Endometrium (tissue), 2 donors: Measurements from ENCODE around the gene LGI4.

ENCODE experiments used
- FAIRE-seq: peaks from 2 replicates; lab custom pipeline; 2012; peaks lifted over from hg19 to GRCh38; lab: Jason Lieb, UNC
- donor health status: control.
- donor health status: control.

Gene LGI4

DNA sequence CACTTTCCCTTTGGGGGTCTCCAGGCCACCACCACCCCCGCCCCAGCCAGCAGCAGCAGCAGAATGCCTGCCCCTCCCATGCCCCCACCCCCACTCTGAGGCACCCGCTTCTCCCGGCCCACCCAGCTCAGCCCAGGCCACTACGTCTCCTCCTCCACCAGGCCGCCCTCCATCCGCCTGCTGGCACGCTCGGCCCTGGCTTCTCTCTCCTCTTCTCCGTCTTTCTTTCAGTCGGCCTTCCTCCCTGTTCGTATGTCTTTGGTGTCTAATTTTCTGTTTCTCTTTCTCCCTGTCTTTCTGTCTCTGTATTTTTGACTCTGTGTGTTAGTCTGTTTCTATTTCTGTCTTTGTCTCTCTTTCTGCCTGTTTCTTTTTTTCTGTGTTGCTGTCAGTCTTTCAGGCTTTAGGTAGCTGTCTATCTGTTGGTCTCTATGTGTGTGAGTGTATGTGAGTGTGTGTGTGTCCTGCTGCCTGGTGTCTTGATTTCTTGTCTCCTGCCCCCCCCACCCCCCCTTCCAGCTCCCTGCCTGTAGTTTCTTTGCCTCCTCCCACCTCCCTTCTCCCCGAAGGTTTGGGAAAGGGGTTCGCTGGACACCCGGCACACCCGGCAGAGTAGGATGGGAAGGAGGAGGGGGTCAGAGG lies at the start of gene LGI4:
TSS of gene LGI4 (minus strand) at position 459 of the 642 bp plus-strand sequence. CDS start at position 80, 379 bp downstream.
- FAIRE-seq, result no peak

DNA sequence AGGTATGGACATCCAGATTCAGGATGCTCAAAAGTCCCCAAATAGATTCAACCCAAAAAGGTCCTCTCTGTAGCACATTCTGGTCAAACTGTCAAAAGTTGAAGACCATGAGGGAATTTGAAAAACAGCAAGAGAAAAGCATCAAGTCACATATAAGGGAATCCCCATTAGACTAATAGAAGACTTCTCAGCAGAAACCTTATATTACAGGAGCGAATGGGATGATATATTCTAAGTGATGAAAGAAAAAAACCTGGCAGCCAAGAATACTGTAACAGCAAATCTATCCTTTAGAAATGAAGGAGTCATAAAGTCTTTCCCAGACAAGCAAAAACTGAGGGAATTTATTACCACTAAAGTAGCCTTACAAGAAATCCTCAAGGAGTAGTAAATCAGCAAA lies 49.4 kb upstream of the LGI4 start:
- FAIRE-seq, result no peak

DNA sequence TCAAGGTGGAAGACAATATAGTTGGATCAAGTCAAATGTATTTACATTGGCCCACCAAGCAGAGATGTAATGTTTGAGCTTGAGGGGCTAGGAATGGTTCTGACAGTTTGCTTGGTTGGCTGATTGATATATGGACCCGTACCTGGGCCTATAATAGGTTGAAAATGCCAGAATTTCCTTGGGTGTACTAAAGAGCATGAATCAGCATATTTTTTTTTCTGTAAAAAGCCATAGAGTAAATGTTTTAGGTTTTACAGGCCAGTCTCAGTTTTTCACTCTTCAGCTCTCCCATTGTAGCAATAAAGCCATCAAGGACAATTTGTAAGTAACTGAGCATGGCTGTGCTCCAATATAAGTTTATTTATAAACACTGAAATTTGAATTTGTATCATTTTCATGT lies 46.5 kb upstream of the LGI4 start:
- no peak for FAIRE-seq

DNA sequence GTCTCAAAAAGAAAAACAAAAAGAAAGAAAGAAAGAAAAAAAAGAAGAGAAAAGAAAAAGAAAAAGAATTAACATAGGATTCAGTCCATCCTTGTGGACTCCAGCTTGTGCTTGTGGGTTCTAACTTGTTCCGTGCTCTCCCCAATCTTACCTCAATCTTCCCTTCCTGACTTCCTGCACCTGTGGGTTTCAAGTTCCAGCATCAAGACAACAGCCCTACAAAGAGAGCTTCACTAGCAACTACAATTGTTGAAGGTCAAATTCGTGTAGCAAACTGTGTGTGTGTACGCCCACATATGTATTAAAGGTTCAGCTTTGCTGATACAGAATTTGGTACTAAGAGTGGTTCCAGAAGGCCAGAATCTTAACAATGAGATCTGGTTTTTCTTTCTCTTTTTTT lies 45.0 kb upstream of the LGI4 start:
- no peak for FAIRE-seq

DNA sequence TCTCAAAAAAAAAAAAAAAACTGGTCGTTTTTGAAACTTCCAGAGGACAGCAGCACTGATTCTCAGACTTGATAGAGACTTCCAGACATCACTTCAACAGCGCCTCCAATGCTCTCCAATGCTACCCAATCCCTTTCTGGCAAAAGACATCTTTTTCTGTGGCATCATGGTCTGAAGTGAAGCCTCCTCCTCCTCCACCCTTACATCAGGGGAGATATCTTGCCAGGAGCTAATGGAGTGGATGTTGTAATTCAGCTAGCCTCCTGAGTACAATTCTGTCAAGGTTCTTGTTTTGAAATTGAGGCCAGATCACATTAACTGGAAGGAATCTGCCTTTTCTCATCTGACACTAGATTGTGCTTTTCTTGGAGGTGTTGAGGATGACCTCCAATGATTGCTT lies 43.8 kb upstream of the LGI4 start:
- FAIRE-seq, result no peak

DNA sequence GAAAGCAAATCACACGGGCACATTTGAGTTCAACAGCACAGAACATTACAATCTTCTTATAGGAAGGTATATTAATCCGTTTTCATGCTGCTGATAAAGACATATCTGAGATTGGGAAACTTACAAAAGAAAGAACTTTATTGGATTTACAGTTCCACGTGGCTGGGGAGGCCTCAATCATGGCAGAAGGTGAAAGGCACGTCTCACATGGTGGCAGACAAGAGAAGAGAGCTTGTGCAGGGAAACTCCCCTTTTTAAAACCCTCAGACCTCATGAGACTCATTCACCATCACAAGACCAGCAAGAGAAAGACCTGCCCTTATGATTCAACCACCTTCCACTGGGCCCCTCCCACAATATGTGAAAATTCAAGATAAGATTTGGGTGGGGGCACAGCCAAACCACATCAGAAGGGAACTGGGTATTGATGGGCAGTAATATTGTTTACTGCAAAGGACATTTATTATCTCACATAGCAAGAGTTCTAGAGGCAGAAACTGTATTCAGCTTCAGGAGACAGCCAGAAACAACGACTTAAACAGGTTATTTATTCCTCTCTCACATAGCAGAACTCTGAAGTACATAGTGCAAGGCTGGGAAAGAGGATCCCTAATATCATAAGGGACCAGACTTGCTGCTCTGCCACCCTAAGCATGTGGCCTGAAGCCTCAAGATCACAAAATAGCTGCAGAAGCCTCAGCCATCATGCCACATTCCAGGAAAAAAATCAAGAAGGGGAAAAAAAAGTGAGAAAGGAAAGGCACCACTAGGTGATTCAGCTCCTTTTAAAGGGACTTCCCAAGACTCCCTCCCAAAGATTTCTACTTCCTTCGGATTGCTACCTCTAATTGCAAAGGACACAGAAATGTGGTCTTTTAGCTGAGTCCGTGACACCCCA lies 42.8 kb upstream of the LGI4 start:
- FAIRE-seq, result no peak

DNA sequence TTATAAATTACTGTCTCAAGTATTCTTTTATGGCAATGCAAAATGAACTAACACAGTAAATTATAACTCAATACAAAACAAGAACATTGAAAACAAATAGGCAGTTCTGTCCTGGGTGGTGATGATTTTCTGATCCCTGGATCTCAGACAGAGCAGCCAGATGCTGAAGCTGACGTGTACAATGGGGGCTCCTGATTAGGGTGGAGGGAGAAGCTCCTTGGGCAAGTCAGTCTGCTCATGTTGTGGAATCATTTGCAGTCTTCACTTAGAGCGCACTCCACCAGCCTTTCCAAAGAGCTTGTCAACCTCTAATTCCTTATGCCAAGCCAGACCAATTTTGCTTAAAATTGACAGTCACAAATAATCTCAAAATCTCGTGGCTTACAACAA lies 41.3 kb upstream of the LGI4 start:
- no peak for FAIRE-seq

DNA sequence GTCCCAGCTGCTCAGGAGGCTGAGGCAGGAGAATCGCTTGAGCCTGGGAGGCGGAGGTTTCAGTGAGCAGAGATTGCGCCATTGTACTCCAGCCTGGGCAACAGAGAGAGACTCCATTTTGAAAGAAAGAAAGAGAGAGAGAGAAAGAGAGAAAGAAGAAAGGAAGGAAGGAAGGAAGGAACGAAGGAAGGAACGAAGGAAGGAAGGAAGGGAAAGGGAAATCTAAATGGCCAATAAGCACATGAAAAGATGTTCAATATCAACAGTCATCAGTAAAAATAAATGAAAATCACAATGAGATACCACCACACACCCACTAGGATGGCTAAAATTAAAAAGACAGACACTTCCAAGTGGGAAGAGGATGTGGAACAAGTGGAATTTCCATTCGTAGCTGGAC lies 39.4 kb upstream of the LGI4 start:
- FAIRE-seq, result no peak

DNA sequence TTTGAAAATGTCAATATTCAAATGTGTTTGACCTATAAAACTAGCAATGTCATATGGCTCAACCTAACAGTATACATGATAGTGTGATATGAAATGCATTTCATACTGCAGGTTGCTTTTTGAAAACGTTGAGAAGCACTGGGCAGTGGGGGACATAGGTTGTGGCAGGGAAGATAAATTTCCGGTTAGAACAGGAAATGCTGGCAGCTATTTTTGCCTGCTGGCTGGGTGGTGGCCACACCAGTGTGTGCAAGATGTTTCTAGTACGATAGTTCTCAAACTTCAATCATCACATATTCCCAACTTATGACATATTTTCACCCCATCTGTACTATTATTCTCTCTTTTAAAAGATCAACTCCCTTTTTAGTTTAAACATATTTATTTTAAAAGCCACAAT lies 36.9 kb upstream of the LGI4 start:
- FAIRE-seq, result no peak

DNA sequence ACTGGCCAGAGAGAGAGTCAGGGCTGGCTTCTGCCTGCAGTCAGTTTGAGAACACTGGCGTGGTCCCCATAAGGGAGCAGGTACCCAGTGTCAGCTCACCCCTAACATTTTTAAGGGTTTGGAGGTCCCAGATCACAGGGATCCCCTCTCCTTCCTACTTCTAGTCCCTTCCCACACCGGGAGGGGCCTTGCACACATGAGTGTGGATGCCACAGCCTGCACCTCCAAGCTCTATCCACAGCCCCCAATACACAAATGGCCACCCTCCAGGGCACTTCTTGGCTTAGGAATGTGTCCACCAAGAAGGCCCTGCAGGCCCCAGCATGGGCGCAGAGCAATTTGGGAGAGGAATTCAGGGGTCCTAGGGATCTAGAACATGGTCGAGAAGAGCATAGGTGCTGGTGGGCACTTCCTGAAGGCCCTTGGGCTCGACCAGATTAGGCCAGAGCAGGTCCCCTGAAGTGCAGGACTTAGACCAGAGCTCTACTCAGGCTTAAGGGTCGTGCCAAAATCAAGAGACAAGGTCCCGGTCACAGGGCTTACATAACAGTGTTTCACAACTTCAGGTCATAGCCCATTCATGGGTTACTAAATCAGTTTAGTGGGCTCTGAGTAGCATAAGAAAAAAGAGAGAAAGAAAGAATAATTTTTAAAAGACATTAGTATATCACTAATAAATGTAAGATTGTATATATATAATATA lies 35.7 kb upstream of the LGI4 start:
- FAIRE-seq, result no peak

DNA sequence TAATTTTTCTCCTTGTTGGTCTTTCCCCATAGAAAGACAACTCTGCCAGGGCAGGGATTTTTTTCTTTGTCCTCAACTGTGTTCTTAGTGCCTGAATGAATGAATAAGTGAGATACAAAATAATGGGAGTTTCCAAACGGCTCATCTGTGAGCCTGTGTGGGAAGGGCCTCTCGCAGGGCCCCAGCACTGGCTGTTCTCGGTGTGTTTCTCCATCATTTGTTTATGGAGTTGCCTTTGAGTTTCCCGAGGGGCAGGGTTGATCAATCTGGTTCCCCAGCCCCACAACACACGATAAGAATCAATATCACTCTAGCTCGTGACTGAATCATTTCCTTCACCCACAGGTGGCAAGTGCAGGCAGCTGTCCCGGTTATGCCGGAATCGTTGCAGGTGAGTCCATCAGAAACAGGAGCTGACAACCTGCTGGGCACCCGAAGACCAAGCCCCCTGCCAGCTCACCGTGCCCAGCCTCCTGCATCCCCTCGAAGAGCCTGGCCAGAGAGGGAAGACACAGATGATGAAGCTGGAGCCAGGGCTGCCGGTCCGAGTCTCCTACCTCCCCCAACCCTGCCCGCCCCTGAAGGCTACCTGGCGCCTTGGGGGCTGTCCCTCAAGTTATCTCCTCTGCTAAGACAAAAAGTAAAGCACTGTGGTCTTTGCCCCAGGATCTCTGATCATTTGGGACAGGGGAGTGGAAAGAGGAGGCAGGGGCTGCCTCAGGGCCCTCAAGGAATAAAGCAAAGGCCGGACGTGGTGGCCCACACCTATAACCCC lies 34.5 kb upstream of the LGI4 start:
- no peak for FAIRE-seq

DNA sequence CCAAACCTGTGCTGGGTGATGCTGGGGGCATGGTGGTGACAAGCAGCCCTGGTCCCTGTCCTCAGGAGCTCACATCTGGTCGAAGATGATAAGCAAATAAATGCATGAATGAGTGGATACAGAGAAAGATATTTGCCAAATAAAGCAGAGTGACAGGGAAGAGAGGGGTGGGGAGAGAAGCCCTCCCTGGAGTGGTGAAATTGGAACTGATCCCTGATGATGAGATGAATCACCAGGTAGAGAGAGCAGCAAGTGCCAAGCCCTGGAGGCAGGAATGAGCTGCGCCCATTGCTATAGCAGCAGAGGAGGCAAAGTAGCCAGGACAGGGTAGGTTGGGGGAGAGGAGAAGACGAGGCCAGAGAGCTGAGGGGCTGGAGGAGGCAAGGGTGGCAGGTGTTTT lies 33.3 kb upstream of the LGI4 start:
- FAIRE-seq, result no peak

DNA sequence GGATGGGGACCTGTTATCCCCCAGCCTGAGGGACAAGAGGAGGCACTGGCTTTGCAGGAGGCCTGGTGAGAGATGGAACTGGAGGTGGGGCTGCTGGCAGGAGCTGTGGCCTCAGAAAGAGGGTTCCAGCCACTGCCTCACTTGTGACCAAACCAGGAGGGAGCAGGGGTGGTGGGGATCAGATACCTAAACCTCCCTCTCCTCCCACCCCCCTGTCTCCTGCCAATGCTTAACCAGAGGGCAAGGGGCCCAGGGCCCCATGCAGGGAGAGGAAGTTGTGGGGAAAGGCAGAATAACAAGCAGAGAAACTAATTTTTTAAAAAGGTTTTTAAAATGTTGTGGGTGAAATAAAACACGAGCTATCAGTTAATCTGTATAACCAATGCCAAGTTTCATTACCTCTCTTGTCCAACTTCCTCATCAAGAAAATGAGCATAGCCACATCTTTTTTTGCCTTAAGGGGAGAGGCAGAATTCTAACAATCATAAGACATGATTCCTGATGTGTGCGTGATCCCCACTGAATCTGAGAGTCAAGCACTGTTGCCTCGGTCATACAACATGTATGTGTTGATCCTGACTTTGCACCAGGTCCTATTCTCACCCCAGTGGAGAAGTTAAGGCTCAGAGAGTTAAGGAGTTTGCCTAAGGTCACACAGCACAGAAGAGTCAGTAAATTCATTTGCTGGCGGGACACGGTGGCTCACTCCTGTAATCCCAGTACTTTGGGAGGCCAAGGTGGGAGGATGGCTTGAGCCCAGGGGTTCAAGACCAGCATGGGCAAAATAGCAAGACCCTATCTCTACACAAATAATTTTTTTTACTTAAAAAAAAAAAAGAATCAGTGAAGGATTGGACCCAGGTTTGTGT lies 32.6 kb upstream of the LGI4 start:
- no peak for FAIRE-seq

DNA sequence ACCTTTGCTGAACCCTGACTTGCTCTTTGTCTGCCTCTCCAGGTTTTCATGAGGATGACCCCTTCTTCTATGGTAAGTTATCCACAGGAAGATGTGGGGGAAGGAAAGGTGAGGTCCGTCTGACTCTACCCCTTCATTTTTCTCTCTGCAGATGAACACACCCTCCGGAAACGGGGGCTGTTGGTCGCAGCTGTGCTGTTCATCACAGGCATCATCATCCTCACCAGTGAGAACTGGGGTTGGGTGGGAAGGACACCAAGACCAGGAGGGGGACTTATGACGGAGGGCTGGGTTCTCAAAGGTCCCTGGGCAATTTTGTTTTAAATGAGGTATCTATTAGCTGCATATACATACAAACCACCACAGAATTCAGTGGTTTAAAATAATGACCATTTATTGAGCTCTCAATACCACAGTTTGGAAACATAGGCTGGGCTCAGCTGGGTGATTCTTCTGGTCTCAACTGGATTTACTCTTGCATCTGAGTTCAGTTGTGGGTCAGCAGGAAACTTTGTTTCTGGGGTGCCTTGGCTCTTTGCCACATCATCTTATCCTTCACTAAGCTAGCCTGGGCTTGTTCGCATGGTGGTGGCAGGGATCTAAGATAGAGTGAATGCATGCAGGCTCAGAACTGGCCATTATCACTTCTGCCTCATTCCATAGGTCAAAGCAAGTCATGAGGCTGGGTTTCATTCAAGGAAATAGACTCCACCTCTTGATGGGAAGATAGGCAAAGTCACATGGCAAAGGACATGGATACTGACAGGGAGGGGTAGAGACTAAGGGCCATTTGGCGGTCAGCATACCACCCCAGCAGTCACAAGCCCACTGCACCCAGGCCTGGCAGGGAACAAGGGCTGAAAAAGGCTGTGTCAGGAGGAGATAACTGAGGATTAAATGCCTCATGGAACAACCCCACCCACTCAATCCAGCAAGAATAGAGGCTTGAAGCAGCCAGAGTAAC lies 31.5 kb upstream of the LGI4 start:
- no peak for FAIRE-seq

DNA sequence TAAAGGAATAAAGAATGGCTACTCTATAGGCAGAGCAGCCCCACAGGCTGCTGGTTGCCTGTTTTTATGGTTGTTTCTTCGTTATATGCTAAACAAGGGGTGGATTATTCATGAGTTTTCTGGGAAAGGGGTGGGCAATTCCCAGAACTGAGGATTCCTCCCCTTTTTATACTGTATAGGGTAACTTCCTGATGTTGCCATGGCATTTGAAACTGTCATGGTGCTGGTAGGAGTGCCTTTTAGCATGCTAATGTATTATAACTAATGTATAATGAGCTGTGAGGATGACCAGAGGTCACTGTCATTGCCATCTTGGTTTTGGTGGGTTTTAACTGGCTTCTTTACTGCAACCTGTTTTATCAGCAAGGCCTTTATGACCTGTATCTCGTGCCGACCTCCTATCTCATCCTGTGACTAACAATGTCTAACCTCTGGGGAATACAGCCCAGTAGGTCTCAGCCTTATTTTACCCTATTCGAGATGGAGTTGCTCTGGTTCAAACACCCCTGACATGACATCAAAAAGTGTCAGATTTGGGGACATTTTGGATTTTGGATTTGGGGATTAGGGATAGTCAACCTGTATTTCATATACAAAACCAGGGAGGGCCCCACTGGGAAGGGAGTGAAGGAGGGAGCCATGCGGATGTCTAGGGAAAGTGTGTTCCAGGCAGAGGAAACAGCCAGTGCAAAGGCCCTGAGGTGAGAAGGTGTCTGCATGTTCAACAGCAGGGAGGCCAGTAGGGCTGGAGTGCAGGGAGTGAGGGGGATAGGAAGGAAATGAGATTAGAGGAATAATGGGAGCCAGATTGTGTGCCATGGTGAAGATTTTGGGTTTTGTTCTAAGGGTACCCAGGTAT lies 30.6 kb upstream of the LGI4 start:
- no peak for FAIRE-seq

DNA sequence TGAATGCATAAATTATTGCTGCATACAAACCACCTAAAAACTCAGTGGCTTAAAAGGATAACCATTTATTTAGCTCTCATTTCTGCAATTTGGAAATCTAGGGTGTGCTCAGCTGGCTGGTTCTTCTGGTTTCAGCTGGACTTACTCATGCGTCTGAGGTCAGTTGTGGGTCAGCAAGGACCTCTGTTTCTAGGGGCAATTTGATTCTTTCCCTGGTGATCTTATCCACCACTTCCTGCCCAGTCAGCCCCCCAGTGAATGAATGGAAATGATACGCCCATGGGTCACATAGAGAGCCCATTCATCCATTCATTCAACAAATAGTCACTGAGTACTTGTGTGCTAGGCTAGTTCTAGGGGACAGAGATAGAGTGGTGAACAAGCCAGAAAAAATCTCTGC lies 29.6 kb upstream of the LGI4 start:
- no peak for FAIRE-seq

DNA sequence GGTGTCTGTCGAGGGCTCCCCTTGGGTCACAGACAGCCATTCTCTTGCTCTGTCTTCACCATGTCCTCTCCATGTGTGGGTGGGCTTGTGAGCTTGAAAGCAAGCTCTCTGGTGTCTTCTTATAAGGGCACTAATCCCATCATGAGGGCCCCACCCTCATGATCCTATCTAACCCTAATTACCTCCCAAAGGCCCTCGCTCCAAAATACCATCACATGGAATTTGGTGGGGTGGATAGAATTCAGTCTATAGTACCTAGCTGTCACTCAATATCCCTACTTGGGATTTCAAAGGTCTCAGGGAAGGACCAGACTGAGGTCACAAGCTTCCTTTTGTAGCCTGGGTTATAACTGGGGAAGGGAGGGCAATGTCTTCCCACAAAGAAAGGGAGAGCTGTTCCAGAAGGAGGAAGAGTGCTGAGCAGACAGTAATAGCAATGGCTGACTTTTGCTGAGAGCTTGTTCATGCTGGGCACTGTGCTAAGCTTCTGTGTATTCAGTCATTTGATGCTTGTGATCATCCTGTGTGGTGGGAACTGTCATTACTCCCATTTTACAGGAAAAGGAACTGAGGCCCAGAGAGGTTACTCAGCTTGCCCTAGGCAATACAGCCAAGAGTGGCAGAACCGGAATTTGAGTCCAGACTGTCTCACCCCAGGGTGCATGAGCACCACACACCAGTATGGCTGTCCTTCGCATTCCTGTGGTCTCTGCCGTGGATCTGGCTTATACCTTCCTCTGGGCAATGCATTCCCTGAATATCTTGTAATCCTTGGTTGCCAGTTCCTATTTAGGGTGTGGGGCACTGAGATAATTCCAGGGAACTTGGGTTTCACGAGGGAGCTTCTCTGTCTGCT lies 27.8 kb upstream of the LGI4 start:
- no peak for FAIRE-seq

DNA sequence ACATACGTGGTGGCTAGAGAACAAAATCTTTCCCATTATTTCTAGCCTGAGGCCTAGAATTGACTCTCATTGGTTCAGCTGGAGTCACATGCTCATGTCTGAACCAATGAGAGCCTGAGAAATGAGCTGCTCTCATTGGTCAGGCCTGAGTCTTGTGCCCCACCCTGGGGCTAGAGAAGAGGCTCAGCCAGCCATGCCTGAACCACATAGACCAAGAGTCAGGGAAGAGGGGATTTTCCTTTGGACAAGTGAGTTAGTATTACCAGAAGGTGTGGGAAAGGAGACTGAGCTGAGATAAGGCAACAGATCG lies 26.5 kb upstream of the LGI4 start:
- FAIRE-seq, result no peak
